H1 (cell line): ENCODE measurements around the gene SECISBP2L. TPM values are rescaled to one million over a fixed set of nuclear protein-coding genes. Genes with fewer than 3 reads are reported as not detected.

Experiments used
- CTCF ChIA-PET: fragments of 300-600 bp; sonication (Branson Sonifier 250); formaldehyde crosslinking; loops from one replicate; lab custom pipeline; 2021; ENCODE audit not compliant: partially characterized antibody; lab: Charles Lee
- POLR2A ChIA-PET: fragments of 300-600 bp; sonication (Branson Sonifier 250); formaldehyde crosslinking; loops from one replicate; lab custom pipeline; 2021; ENCODE audit warnings: inconsistent platforms; ENCODE audit not compliant: partially characterized antibody; lab: Charles Lee
- DNase-seq, 2 experiments: peaks; one replicate each; pipeline versions ENCODE4 v3.0.0 to v3.0.0-alpha.2; 2010 to 2022; ENCODE audit warnings: low spot score in 2 of 2, low read depth in 1 of 2, mixed read lengths in 1 of 2
- FAIRE-seq: peaks from 2 replicates; lab custom pipeline; 2011; peaks lifted over from hg19 to GRCh38; lab: Jason Lieb, UNC
- H2AFZ ChIP-seq: 2 replicates; pipeline ENCODE4 v1.8.1; 2012; ENCODE audit warnings: low read length, inconsistent platforms
- H2AK5ac ChIP-seq: 2 replicates; pipeline ENCODE4 v1.6.1; 2013; ENCODE audit warnings: low read depth, low read length
- H2BK120ac ChIP-seq: replicated peaks from 2 replicates; pipeline ENCODE3; 2013; ENCODE audit warnings: low read depth, low read length, inconsistent platforms
- H2BK12ac ChIP-seq: 2 replicates; pipeline ENCODE4 v1.6.1; 2013; ENCODE audit warnings: low read depth, low read length
- H2BK15ac ChIP-seq: 2 replicates; pipeline ENCODE4 v1.6.1; 2013; ENCODE audit warnings: low read length
- H2BK20ac ChIP-seq: 2 replicates; pipeline ENCODE4 v1.6.1; 2013; ENCODE audit warnings: low read length
- H2BK5ac ChIP-seq: 2 replicates; pipeline ENCODE4 v1.6.1; 2013; ENCODE audit warnings: low read depth, low read length
- H3K14ac ChIP-seq: 2 replicates; pipeline ENCODE4 v1.6.1; 2013; ENCODE audit warnings: inconsistent platforms; ENCODE audit not compliant: insufficient read length
- H3K18ac ChIP-seq: 2 replicates; pipeline ENCODE4 v1.6.1; 2013; ENCODE audit warnings: low read length; ENCODE audit errors: extremely low read depth
- H3K23ac ChIP-seq: 2 replicates; pipeline ENCODE4 v1.6.1; 2013; ENCODE audit warnings: inconsistent platforms; ENCODE audit not compliant: insufficient read length
- H3K23me2 ChIP-seq: 2 replicates; pipeline ENCODE4 v1.6.1; 2013; ENCODE audit warnings: low read depth, low read length
- H3K27ac ChIP-seq: 2 replicates; pipeline ENCODE4 v1.6.1; 2011; ENCODE audit warnings: low read depth, low read length, inconsistent platforms
- H3K27me3 ChIP-seq, 4 experiments: replicated peaks in 1 of 4; 1 replicate in 1 of 4; 2 replicates in 3 of 4; pipeline versions ENCODE4 v1.6.1 to v1.8.1; 2011 to 2013; ENCODE audit warnings: low read length in 3 of 4, mild to moderate bottlenecking in 3 of 4, inconsistent platforms in 2 of 4, mixed read lengths in 2 of 4, moderate library complexity in 1 of 4; ENCODE audit not compliant: control insufficient read depth in 3 of 4, insufficient read depth in 3 of 4; ENCODE audit errors: extremely low read depth in 1 of 4
- H3K36me3 ChIP-seq, 4 experiments: 2 replicates each; pipeline versions ENCODE4 v1.6.1 to v1.8.1; 2011 to 2013; ENCODE audit warnings: mild to moderate bottlenecking in 4 of 4, low read length in 3 of 4, moderate library complexity in 2 of 4, control low read depth in 1 of 4, inconsistent platforms in 1 of 4; ENCODE audit not compliant: insufficient read depth in 4 of 4, control insufficient read depth in 2 of 4
- H3K4ac ChIP-seq: replicated peaks from 2 replicates; pipeline ENCODE3; 2013; ENCODE audit warnings: low read length, low read depth, mixed read lengths, inconsistent platforms; ENCODE audit not compliant: insufficient read length
- H3K4me1 ChIP-seq, 4 experiments: replicated peaks in 1 of 4; 1 replicate in 1 of 4; 2 replicates in 3 of 4; pipeline versions ENCODE4 v1.6.1 to v1.8.1; 2011 to 2013; ENCODE audit warnings: low read length in 3 of 4, inconsistent platforms in 2 of 4, mixed read lengths in 1 of 4; ENCODE audit not compliant: insufficient read depth in 4 of 4, control insufficient read depth in 3 of 4
- H3K4me2 ChIP-seq, 2 experiments: 2 replicates each; pipeline versions ENCODE4 v1.6.1 to v1.8.1; 2011 to 2013; ENCODE audit warnings: low read depth in 2 of 2, low read length in 2 of 2, control low read depth in 1 of 2, inconsistent platforms in 1 of 2, mild to moderate bottlenecking in 1 of 2; ENCODE audit not compliant: insufficient read depth in 1 of 2
- H3K4me3 ChIP-seq, 4 experiments: fragments of 200-600, 300-600 bp in 1 of 4; sonication (generic), shearing (Covaris generic), sonication (Bioruptor Twin) in 1 of 4; 2 replicates each; pipeline versions ENCODE4 v1.5.1 to v1.8.1; 2011 to 2016; ENCODE audit warnings: low read length in 4 of 4, low read depth in 3 of 4, control low read depth in 2 of 4, inconsistent platforms in 2 of 4, mild to moderate bottlenecking in 2 of 4, mixed read lengths in 1 of 4, moderate library complexity in 1 of 4; ENCODE audit not compliant: insufficient read depth in 2 of 4; ENCODE audit errors: extremely low read depth in 1 of 4
- H3K56ac ChIP-seq: replicated peaks from 2 replicates; pipeline ENCODE3; 2013; ENCODE audit warnings: low read depth, mild to moderate bottlenecking, mixed read lengths, low read length, inconsistent platforms; ENCODE audit not compliant: insufficient read length
- H3K79me1 ChIP-seq: 2 replicates; pipeline ENCODE4 v1.6.1; 2013; ENCODE audit warnings: low read depth, low read length, control low read depth
- H3K79me2 ChIP-seq, 2 experiments: 2 replicates each; pipeline versions ENCODE4 v1.6.1 to v1.8.1; 2012 to 2013; ENCODE audit warnings: low read length in 2 of 2, mild to moderate bottlenecking in 2 of 2, inconsistent platforms in 1 of 2; ENCODE audit not compliant: insufficient read depth in 2 of 2, control insufficient read depth in 1 of 2
- H3K9ac ChIP-seq, 4 experiments: replicated peaks in 1 of 4; 1 replicate in 1 of 4; 2 replicates in 3 of 4; pipeline versions ENCODE4 v1.6.1 to v1.8.1; 2011 to 2013; ENCODE audit warnings: low read depth in 3 of 4, low read length in 3 of 4, control low read depth in 2 of 4, mild to moderate bottlenecking in 2 of 4, moderate library complexity in 2 of 4, inconsistent platforms in 1 of 4; ENCODE audit errors: extremely low read depth in 1 of 4
- H3K9me3 ChIP-seq, 2 experiments: 2 replicates each; pipeline versions ENCODE4 v1.6.1 to v1.8.1; 2012 to 2013; ENCODE audit warnings: mild to moderate bottlenecking in 2 of 2, moderate library complexity in 2 of 2, control low read depth in 1 of 2, inconsistent platforms in 1 of 2, low read depth in 1 of 2, low read length in 1 of 2, mixed read lengths in 1 of 2; ENCODE audit not compliant: insufficient read depth in 2 of 2
- H4K20me1 ChIP-seq, 2 experiments: replicated peaks in 1 of 2; 2 replicates each; pipeline versions ENCODE3 to v1.8.1; 2011 to 2013; ENCODE audit warnings: inconsistent platforms in 2 of 2, low read length in 2 of 2, mild to moderate bottlenecking in 1 of 2; ENCODE audit not compliant: insufficient read depth in 2 of 2, control insufficient read depth in 1 of 2
- H4K5ac ChIP-seq: 2 replicates; pipeline ENCODE4 v1.6.1; 2013; ENCODE audit warnings: low read length, low read depth, mixed read lengths, inconsistent platforms; ENCODE audit not compliant: insufficient read length
- H4K8ac ChIP-seq: 2 replicates; pipeline ENCODE4 v1.8.0; 2013; ENCODE audit warnings: mild to moderate bottlenecking, moderate library complexity, low read length, inconsistent platforms; ENCODE audit not compliant: insufficient read depth; ENCODE audit errors: extremely low read depth
- H4K91ac ChIP-seq: replicated peaks from 2 replicates; pipeline ENCODE3; 2013; ENCODE audit warnings: low read length, mixed read lengths, inconsistent platforms; ENCODE audit not compliant: insufficient read length
- GTF2F1 ChIP-seq: IDR thresholded peaks from 2 replicates; pipeline ENCODE4 v1.6.1; 2012; ENCODE audit warnings: low read depth, low read length, improper control_type of control experiment, borderline replicate concordance
- HDAC6 ChIP-seq: IDR thresholded peaks from one replicate; pipeline ENCODE4 v1.7.1; 2012; ENCODE audit warnings: low read depth, mild to moderate bottlenecking, inconsistent platforms, low read length, moderate library complexity
- WGBS, 2 experiments: shearing (Covaris generic) in 1 of 2; methylation state at CpG; one replicate each; pipeline versions ENCODE4 v1.1.6 to v1.1.7; 2013 to 2015; ENCODE audit warnings: low lambda C conversion rate in 2 of 2, mixed read lengths in 2 of 2, inconsistent platforms in 1 of 2, low coverage in 1 of 2, missing lambda C conversion rate in 1 of 2; ENCODE audit not compliant: insufficient replicate concordance in 2 of 2, insufficient coverage in 1 of 2, insufficient read length in 1 of 2; ENCODE audit errors: extremely low coverage in 1 of 2, missing lambda C conversion rate in 1 of 2; 5-methylcytosine and 5-hydroxymethylcytosine counted together
- polyA plus RNA-seq, 7 experiments: library from polyadenylated mRNA; depleted of rRNA in 3 of 7; stranded (reverse) in 5 of 7; unstranded in 2 of 7; fragments of >200 nt in 5 of 7; fragments of 200-250 nt in 2 of 7; gene quantifications; 1 replicate in 5 of 7; 2 replicates in 1 of 7; 4 replicates in 1 of 7; pipeline versions ENCODE4 v1.2.1 to v1.2.3, GENCODE V29; 2011 to 2013; ENCODE audit warnings: missing spikeins in 2 of 7, mixed read lengths in 2 of 7
- total RNA-seq: library from RNA; stranded (reverse); fragmentation: NEBNext Ultra II Directional; extraction: Animal tissue kit (Norgen Biotek cat#: 25700); gene quantifications from 2 replicates; pipeline ENCODE4 v1.2.1, GENCODE V29; 2021

The SECISBP2L gene
- total and polyA plus RNA-seq, 2 of the 8 experiments (the other 6 are each of a cell fraction or from before 2014, with no cell fraction given): 7.6 to 22.8 TPM

DNA sequence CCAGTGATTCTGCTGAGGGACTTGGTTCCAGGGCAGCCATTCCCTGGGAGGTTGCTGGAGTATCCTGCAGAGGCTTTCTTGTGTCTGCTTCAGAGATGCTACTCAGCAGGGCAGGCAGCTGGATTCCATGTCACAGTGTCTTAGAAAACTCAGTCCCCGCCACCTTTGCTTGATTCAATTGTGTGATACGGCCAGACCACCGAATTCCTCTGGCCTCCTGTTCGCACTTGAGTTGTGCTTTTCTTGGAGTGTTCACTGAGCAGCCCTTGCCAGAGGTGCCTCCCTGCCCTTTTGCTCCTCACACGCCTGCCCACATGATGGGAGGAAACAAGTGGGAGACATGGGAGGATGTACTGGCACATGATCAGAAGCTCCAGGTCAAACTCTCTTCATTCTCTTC is 62.9 kb downstream of the SECISBP2L start:
- H4K8ac ChIP-seq: no peak overlapping the region
- no peak overlapping the region for H2BK12ac ChIP-seq
- WGBS, 2 experiments: 85% methylated on average over 5 of the region's 5 CpGs; no CpG with 5 or more reads in 1 of the 2 experiments
- no peak overlapping the region for H3K14ac ChIP-seq
- TF ChIP-seq HDAC6: no peak
- no peak for TF ChIP-seq GTF2F1
- ChIA-PET CTCF (interaction anchor here (0.6 to 1.3 kb wide), 3 partner anchors 9 to 162 kb away, joined by 4 read pairs; no protein-coding TSS in a partner anchor), POLR2A (no interaction called here)
- H2AK5ac ChIP-seq: no peak overlapping the region
- no peak overlapping the region for H3K27ac ChIP-seq
- no peak overlapping the region for H2BK5ac ChIP-seq
- no peak overlapping the region for H3K9ac ChIP-seq
- H3K4ac ChIP-seq: no peak overlapping the region
- H3K56ac ChIP-seq: no peak overlapping the region
- H3K23me2 ChIP-seq: no peaks in the 10 kb centered on the region
- no peaks in the 10 kb centered on the region for H3K79me2 ChIP-seq
- no peaks in the 10 kb centered on the region for H3K27me3 ChIP-seq
- H4K91ac ChIP-seq: no peak overlapping the region
- no peak overlapping the region for H4K5ac ChIP-seq
- no peak overlapping the region for H2AFZ ChIP-seq
- H4K20me1 ChIP-seq: no peaks in the 10 kb centered on the region
- no peak for FAIRE-seq
- no peaks in the 10 kb centered on the region for H3K79me1 ChIP-seq
- H3K23ac ChIP-seq: no peak overlapping the region
- H3K18ac ChIP-seq: no peak overlapping the region
- H3K4me2 ChIP-seq: no peak overlapping the region
- H2BK15ac ChIP-seq: no peak overlapping the region
- H3K9me3 ChIP-seq: no peaks in the 10 kb centered on the region
- no peak overlapping the region for H3K4me3 ChIP-seq
- no peak for DNase-seq
- no peaks in the 10 kb centered on the region for H3K4me1 ChIP-seq
- no peak overlapping the region for H2BK120ac ChIP-seq
- no peaks in the 10 kb centered on the region for H3K36me3 ChIP-seq
- H2BK20ac ChIP-seq: no peak overlapping the region
